Lower leg skin (tissue), 4 donors: ENCODE measurements around the gene COMMD1. TPM values are rescaled to one million over a fixed set of nuclear protein-coding genes. Genes with fewer than 3 reads are reported as not detected.
A peak's percentile ranks its signal among the peaks of the same experiment; 100 is the strongest.
"Not testable (repeated sequence)": the region's sequence is repeated elsewhere in the genome, so short reads cannot be mapped to it uniquely, and the experiment has no call there.

ENCODE experiments used
- DNase-seq, 2 donors: peaks; one replicate each; pipeline ENCODE4 v3.0.0-alpha.2; 2019; ENCODE audit warnings: low spot score in 2 of 2
- H3K4me3 ChIP-seq: fragments of 200-600 bp; sonication (generic); 2 replicates; pipeline ENCODE4 v1.5.1; 2017; ENCODE audit warnings: mild to moderate bottlenecking, low read depth; ENCODE audit not compliant: poor library complexity, severe bottlenecking
- POLR2A ChIP-seq, 2 donors: fragments of 450-650 bp; IDR thresholded peaks; one replicate each; pipeline ENCODE4 v1.6.1; 2016 to 2017; ENCODE audit warnings: antibody characterized with exemption in 2 of 2, mild to moderate bottlenecking in 1 of 2, moderate library complexity in 1 of 2
- WGBS, 2 donors: methylation state at CpG; one replicate each; pipeline ENCODE4 v1.1.5; 2018; 5-methylcytosine and 5-hydroxymethylcytosine counted together
- intact Hi-C: fragments of 100-400 bp; cut with DNase I; formaldehyde crosslinking; loops from one replicate; pipeline ENCODE4 v1.15.0; 2023; ENCODE audit warnings: low total_unique reads
- total RNA-seq, 4 donors: library from RNA; depleted of rRNA; stranded (reverse); fragments of >200 nt; gene quantifications; one replicate each; pipeline ENCODE4 v1.1.0, GENCODE V29; 2016
- TF ChIP-seq, protein P1 (sequence below), 3 donors: fragments of 450-650 bp; IDR thresholded peaks; one replicate each; pipeline ENCODE4 v1.5.1; 2016; ENCODE audit warnings: antibody characterized with exemption in 3 of 3, mild to moderate bottlenecking in 3 of 3, moderate library complexity in 2 of 3

The COMMD1 gene
- total RNA-seq, 4 donors from 2014 or later: 39.2 to 46.9 (median 43.1) TPM

DNA sequence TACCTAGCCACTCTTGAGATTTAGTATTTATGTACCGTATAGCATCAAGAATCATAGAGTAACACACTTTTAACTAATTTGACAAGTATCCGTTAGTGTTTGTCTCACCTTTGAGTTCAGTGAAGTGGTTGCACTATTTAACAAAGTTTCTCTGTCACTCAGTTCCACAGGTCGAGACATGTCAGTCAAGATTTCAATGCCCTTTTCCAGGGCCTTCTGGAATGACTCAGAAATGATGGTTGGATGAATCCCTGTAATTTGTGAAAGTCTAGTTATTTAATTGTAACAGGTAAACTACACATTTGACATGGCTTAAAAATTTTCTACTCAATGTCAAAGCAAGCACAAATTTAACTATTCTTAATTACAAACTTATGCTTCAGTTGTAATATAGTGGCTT lies 26.7 kb upstream of the COMMD1 start:
- no peak for DNase-seq
- TF ChIP-seq, protein P1, sequence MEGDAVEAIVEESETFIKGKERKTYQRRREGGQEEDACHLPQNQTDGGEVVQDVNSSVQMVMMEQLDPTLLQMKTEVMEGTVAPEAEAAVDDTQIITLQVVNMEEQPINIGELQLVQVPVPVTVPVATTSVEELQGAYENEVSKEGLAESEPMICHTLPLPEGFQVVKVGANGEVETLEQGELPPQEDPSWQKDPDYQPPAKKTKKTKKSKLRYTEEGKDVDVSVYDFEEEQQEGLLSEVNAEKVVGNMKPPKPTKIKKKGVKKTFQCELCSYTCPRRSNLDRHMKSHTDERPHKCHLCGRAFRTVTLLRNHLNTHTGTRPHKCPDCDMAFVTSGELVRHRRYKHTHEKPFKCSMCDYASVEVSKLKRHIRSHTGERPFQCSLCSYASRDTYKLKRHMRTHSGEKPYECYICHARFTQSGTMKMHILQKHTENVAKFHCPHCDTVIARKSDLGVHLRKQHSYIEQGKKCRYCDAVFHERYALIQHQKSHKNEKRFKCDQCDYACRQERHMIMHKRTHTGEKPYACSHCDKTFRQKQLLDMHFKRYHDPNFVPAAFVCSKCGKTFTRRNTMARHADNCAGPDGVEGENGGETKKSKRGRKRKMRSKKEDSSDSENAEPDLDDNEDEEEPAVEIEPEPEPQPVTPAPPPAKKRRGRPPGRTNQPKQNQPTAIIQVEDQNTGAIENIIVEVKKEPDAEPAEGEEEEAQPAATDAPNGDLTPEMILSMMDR (IDR thresholded peaks at IDR 0.05): no peak
- TF ChIP-seq POLR2A (IDR thresholded peaks at IDR 0.05): no peak
- intact Hi-C loops: no loop called here
- H3K4me3 ChIP-seq: no peak overlapping the region
- WGBS, 2 donors: 85 to 87% methylated on average over 3 of the region's 3 CpGs

DNA sequence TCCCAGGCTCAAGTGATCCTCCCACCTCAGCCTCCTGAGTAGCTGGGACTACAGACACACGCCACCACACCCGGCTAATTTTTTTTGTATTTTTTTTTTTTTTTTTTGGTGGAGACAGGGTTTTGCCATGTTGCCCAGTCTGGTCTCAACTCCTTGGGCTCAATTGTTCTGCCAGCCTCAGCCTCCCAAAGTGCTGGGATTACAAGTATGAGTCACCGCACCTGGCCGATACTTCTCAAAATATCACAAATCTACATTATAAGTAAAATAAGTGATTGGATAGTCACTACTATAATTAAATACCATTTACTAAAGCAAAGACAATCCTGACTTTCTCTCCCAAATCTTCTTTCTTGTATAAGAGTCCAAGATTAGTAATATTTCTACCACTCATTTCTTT lies 26.1 kb upstream of the COMMD1 start:
- 89 to 94% methylated on average over 4 of the region's 4 CpGs for WGBS, 2 donors
- DNase-seq, H3K4me3 ChIP-seq, intact Hi-C loops: not testable (repeated sequence)

DNA sequence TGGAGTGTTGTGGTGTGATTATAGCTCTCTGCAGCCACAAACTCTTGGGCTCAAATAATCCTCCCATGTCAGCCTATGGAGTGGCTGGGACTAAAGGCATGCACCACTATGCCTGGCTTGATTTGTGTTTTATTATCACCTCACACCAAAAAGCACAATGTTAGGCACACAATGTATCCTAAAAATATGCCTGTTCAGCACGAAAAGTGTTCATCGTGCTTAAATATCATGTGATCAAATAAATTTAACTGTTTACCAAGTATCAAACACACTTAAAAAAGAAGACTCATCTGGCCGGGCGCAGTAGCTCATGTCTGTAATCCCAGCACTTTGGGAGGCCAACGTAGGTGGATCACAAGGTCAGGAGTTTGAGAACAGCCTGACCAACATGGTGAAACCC lies 22.6 kb upstream of the COMMD1 start:
- DNase-seq: no peak
- intact Hi-C loops: no loop called here
- TF ChIP-seq POLR2A (IDR thresholded peaks at IDR 0.05): no peak
- TF ChIP-seq, protein P1 (IDR thresholded peaks at IDR 0.05): no peak
- 92 to 93% methylated on average over 5 of the region's 5 CpGs for whole genome bisulfite sequencing, 2 donors
- H3K4me3 ChIP-seq: no peak overlapping the region

DNA sequence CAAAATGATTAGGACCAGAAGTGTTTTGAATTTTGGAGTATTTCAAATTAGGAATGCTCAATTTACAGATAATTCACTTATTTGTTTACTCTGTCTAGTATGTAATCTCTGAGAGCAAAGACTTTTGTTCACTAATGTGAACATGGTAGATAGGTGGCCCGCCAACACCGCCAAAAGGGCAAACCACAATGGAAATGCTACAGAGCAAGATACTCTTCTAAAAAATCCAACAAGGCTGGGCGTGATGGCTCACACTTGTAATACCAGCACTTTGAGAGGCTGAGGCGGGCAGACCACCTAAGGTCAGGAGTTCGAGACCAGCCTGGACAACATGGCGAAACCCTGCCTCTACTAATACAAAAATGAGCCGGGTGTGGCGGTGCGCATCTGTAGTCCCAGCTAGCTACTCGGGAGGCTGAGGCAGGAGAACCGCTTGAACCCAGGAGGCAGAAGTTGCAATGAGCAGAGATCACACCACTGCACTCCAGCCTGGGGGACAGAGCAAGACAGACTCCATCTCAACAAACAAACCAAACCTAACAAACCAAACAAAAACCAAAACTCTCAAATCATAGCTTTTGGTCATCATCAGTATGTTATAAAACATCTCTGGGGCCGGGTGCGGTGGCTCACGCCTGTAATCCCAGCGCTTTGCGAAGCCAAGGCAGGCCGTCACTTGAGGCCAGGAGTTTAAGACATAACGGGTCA lies 19.4 kb upstream of the COMMD1 start:
- TF ChIP-seq, protein P1 (IDR thresholded peaks at IDR 0.05): no peak
- TF ChIP-seq POLR2A (IDR thresholded peaks at IDR 0.05): no peak
- intact Hi-C loops: no loop called here
- WGBS, 2 donors: 89 to 92% methylated on average over 18 of the region's 18 CpGs
- no peak overlapping the region for H3K4me3 ChIP-seq
- no peak for DNase-seq

DNA sequence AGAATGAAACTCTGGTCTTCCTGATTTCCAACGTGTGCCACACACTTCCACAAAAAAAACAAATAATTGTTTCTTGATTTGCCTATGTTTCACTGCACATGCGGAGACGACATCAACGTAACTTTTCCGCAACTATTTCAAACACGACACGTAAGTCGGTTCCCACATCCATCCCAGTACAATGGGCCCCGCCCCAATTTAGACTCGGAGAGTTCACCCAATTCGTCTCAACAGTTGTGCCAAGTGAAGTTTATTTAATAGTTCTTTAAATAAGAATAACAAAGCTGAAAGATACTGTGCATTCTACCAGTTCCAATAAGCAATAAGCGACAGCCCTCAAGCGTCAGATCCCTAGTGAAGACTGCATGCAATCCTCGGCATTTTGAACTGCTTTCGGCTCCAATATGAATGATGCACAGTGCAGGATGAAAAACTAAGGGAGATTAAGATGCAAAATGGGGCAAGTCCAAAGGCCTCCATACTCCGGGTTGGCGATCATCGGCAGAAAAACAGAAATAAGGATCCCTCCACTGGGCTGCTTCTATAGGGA lies 17.7 kb upstream of the COMMD1 start:
- TF ChIP-seq, protein P1 (IDR thresholded peaks at IDR 0.05): no peak
- no peak for TF ChIP-seq POLR2A (IDR thresholded peaks at IDR 0.05)
- H3K4me3 ChIP-seq: peak overlapping the region; percentile 98
- intact Hi-C loops: no loop called here
- WGBS, 2 donors: 0 to 1% methylated on average over 18 of the region's 18 CpGs
- DNase-seq: no peak

DNA sequence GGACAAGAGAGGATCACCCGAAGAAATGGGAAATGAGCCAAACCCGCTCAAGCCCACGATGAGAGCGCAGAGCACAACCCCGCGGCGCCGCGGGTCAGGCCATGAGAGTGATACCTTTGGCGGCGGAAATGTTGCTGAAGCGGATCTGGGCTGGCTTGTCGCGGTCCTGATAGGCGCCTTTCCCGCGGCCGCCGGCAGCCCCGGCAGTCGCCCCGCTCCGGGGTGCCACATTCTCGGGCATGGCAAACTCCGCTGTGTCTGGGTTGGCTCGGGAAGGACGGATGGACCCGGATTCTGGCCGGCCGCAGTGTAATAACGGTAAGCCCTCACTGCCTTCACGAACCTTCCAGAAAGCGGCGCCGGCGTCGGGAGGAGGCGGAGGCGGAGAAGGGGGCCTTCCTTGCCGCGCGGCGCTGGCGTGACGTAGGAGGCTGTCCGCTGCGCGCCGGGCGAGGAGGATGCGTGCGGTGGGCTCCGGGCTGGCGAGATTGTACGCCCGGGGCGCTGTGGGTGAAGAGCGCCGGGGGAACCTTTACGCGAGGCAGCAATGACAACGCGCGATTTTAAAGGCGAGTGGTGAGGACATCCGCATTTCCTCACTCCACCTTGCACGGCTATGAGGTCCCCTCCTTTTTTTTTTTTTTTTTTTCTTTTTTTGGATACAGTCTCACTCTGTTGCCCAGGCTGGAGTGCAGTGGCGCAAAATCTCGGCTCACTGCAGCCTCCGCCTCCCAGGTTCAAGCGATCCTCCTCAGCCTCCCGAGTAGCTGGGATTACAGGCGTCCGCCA lies 17.0 kb upstream of the COMMD1 start, which contains the start of gene CCT4:
Gene CCT4, minus strand, starts transcription at position 390 of the 789 bp plus-strand sequence. Its CDS starts 149 bp downstream, at position 241.
- H3K4me3 ChIP-seq: peak within 1 kb of the TSS; percentile 98
- TF ChIP-seq, protein P1 (IDR thresholded peaks at IDR 0.05): peak in 1 of 3 donors; percentile 13
- TF ChIP-seq POLR2A (IDR thresholded peaks at IDR 0.05): peak in 1 of 2 donors; percentile 74
- intact Hi-C loops: no loop called here
- 1% methylated on average over 63 to 73 of the region's 74 CpGs for WGBS, 2 donors
- DNase-seq: peak; percentile 79 to 98
